GM12874 (cell line): Measurements from ENCODE around the gene AHDC1.

ENCODE experiments used
- TF ChIP-seq, protein P1 (sequence below): IDR thresholded peaks from 2 replicates; pipeline ENCODE4 v1.5.1; 2011; ENCODE audit warnings: low read depth, mild to moderate bottlenecking, control low read depth, low read length, moderate library complexity; ENCODE audit not compliant: insufficient read depth

AHDC1 gene

DNA sequence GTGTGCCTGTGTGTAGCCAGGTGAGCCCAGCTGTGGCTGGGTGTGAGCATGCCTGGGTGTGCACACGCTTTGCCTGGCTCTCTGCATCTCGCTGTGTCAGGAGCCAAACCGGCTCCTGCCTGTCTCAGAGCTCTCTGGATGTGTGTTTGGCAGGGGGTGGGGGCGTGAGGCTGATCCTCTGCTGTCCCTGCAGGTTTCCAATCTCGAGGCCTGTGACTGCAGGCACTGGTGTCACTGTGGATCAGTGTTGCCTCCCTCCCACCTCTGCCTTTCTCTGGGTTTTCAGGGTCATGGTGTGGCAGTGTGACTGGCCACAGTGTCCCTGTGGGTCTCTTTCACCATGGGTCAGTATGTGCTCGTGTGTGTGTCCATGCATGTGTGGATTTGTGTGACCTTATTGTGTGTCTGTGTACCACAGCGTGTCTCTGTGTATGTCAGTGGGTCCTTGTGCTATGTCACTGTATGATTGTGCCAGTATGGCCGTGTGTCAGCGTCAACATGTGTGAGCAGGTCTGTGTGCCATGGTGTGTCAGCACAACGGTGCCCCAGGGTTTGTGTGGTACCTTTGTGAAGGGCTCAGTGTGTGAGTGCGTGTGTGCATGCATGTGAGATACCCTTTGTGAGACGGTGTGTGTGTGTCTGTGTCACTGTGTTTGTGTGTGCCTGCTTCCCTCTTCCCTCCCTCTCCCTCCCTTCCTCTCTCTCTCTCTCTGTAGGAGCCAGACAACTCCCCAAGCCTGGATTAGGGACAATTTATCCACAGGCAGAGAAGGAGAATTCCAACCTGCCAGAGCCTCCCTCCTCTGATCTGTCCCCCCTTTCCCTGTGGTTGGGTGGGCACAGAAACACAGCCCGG lies 43.4 kb downstream of the AHDC1 start:
- TF ChIP-seq, protein P1, sequence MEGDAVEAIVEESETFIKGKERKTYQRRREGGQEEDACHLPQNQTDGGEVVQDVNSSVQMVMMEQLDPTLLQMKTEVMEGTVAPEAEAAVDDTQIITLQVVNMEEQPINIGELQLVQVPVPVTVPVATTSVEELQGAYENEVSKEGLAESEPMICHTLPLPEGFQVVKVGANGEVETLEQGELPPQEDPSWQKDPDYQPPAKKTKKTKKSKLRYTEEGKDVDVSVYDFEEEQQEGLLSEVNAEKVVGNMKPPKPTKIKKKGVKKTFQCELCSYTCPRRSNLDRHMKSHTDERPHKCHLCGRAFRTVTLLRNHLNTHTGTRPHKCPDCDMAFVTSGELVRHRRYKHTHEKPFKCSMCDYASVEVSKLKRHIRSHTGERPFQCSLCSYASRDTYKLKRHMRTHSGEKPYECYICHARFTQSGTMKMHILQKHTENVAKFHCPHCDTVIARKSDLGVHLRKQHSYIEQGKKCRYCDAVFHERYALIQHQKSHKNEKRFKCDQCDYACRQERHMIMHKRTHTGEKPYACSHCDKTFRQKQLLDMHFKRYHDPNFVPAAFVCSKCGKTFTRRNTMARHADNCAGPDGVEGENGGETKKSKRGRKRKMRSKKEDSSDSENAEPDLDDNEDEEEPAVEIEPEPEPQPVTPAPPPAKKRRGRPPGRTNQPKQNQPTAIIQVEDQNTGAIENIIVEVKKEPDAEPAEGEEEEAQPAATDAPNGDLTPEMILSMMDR = no peak

DNA sequence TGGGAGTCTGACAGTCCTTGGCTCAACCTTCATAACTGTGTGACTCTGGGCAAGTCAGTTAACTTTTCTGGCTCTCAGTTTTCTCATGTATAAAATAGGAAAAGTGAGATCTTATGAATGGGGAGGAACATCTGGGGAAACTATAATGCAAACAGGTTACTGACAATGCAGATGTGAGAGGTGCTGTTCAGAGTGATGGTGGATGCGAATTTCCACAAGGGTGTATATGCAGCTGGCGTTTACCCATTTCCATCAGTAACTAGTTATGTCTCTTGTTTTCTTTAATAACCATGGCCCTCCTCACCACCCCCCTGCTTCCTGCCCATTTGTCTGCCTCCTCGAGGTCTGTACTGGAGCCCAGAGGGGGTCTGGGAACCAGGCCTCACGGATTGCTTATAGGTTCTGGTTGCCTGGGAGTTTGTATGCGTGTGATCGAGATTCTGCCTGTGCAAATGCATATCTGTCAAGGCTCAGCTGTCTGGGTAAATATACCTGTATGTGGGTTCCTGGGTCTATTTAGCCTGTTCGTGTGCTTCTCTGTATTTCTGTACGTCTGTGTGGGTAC lies 44.4 kb downstream of the AHDC1 start:
- TF ChIP-seq, protein P1 = no peak

DNA sequence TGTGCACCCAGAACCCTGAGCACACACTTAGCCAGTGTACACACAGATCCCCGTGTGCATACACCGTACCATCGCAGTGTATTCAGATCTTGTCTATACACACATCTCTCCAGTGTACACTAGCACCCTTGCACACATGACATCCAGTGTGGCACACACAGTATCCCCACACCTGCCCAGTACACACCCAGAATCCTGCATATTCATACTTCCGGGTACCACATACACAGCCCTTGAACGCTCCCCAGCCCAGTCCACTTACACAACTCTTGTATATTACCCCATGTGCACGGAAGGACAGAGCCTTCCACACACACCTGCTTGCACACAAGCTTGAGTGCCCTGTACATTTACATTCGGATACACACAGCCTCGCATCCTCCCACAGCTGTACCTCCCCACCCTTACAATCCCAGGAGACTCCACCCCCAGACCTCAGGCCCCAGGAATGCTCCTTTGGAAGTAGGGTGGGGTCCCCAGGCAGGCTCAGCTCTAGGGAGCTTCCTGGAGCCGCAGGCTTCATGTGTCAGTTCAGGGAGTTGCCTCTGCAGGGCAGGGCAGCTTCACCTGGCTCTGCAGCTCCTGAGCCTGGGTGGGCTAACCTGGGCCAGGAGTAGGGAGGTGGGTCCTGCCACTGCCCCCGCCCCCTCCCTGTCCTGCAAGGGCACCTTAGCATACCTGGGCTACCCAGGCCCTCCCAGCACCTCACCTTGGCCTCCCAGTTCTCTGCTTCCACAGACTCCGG lies 46.2 kb downstream of the AHDC1 start:
- TF ChIP-seq, protein P1 = no peak

DNA sequence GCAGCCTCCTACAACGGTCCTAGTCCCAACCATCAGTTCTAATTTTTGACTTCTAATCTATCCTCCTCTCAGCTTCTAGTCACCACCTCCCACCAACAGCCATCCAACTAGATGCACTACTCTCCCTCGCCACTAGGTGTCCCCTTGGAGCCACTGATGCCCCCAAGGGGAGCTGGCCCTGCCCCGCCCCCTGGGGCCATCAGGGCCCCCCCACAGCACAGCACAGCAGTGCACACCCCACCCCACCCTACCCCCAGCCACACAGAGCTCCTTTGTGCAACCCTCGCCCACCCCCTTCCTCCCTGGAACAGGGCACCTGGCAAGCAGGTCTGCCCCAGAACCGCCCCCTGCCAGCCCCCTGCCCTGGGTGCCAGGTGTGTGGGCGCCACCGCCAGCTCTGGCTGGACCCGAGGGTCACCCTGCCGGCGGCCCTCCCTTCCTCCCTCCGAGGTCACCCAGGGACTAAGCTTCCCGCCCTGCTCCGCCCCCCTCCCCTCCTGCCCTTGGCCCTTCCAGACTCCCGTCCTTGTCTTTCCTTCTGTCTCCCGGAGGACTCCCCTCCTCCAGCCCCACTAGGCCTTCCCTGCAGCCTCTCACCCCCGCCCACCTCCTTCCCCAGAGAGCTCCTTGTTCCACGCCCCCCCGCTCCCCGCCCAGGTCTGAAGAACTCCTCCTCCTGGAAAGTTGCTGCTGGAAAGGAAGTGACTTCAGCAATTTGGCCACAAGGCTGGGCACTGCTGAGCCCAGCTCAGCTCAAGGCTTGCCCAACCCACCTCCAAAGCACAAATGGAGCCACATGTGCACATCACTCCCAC lies 47.0 kb downstream of the AHDC1 start:
- TF ChIP-seq, protein P1 = peak; percentile 95

DNA sequence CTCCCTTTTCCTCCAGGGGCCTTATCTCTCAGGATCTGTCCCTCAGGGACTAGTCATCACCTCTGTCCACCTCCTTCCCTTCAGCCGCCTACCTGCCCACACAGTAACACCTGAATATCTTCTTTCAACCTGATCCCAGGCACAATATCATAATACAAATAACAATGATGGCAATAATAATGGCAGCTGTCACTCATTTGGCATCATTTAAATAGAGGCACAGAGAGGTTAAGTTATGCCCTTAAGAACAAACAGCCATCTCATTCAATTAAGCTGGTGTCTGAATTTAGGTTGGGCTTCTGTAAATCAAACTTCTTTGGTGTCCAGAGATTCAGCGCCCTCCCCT lies 47.5 kb downstream of the AHDC1 start:
- TF ChIP-seq, protein P1 = no peak

DNA sequence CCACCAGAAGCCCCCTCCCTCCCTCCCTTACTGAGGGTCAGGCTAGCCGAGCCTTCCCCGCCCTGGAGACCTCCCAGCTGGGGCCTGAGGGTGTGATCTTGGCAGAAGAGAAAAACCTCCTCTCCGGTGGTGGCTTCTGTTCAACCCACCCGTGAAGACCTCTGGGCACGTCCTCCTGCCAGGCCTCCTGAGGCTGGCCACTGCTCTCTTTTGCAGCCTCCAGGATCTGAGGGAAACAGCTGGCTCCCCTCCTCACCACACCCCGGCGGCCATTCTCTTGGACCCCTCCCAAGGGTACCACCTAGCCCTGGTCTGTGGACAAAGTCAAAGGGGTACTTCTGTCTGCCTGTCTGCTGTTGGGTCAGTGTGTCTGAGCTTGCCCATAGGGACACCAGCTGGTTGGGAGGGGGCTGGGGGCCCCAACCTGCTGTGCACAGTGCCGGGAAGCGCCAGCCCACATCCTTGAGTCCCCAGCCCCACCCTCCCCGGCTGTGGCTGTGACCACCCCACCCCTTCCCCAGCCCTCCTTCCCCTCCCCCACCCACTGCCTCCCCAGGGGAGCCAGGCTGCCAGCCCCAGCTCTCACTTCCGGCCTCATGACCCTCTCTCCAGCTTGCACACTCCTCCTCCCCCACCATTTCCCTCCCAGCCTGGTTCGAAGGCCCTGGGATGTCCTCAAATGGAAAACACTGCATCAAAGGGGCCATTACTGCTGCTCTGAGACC lies 48.1 kb downstream of the AHDC1 start:
- TF ChIP-seq, protein P1 = no peak
